Naive thymus-derived CD8-positive, alpha-beta T cell (primary cell): ENCODE measurements around the gene BIRC2. TPM values are rescaled to one million over a fixed set of nuclear protein-coding genes. Genes with fewer than 3 reads are reported as not detected.

Source experiments
- ATAC-seq, 2 donors: fragments of 150-1000 bp; cut with Tn5 transposase in 1 of 2; sonication (Bioruptor Pico), chemical (Tn5 transposase) in 1 of 2; 1 replicate in 1 of 2; 2 replicates in 1 of 2; pipeline ENCODE4 v1.10.0; 2021; ENCODE audit warnings: mild to moderate bottlenecking in 2 of 2, moderate library complexity in 2 of 2
- POLR2A ChIA-PET: fragments of 350-600 bp; sonication (Branson Sonifier 250); formaldehyde crosslinking; loops from one replicate; lab custom pipeline; 2021; ENCODE audit warnings: antibody characterized with exemption; lab: Charles Lee
- DNase-seq, 10 donors: peaks; one replicate each; pipeline versions ENCODE4 v3.0.0 to v3.0.0-alpha.2; 2020 to 2022
- H3K27ac Mint-ChIP-seq, 10 donors: one replicate each; pipeline ENCODE4 v1.8.0; 2020 to 2022; ENCODE audit warnings: mild to moderate bottlenecking in 10 of 10, mixed read lengths in 10 of 10, moderate library complexity in 4 of 10, inconsistent platforms in 1 of 10
- H3K27me3 Mint-ChIP-seq, 5 donors: one replicate each; pipeline ENCODE4 v1.8.0; 2021 to 2022; ENCODE audit warnings: mixed read lengths in 5 of 5
- H3K36me3 Mint-ChIP-seq, 3 donors: one replicate each; pipeline ENCODE4 v1.8.0; 2020 to 2022; ENCODE audit warnings: mixed read lengths in 3 of 3, mild to moderate bottlenecking in 2 of 3, inconsistent platforms in 1 of 3
- H3K4me1 Mint-ChIP-seq, 4 donors: one replicate each; pipeline ENCODE4 v1.8.0; 2021 to 2022; ENCODE audit warnings: mixed read lengths in 4 of 4
- H3K4me3 Mint-ChIP-seq, 10 donors: one replicate each; pipeline ENCODE4 v1.8.0; 2020 to 2022; ENCODE audit warnings: mild to moderate bottlenecking in 10 of 10, mixed read lengths in 10 of 10, moderate library complexity in 6 of 10, inconsistent platforms in 1 of 10
- H3K9me3 Mint-ChIP-seq, 9 donors: one replicate each; pipeline ENCODE4 v1.8.0; 2020 to 2022; ENCODE audit warnings: mixed read lengths in 9 of 9, mild to moderate bottlenecking in 3 of 9, inconsistent platforms in 1 of 9, moderate library complexity in 1 of 9
- polyA plus RNA-seq, 3 donors: library from polyadenylated mRNA; unstranded; fragments of 300-500 nt; fragmentation: Illumina TruSeq; gene quantifications; one replicate each; pipeline ENCODE4 v1.2.3, GENCODE V29; 2021
- total RNA-seq, 8 experiments: library from RNA in 2 of 8; stranded (reverse) in 2 of 8; gene quantifications; one replicate each; pipeline ENCODE4 v1.2.3 and lab custom pipeline; 2021 to 2026

Gene BIRC2
- total and polyA plus RNA-seq, 5 experiments from 2014 or later = 29.6 to 56.9 (median 41.9) TPM

GRCh38 chr11:102395720-102396393 lies 48.8 kb downstream of the BIRC2 start:
- H3K27ac Mint-ChIP-seq = peak overlapping the region; percentile 19 to 90 (median 72)
- POLR2A ChIA-PET = interaction anchor here (0.8 to 1.0 kb wide), 3 partner anchors 11 to 30 kb away, joined by 3 to 7 read pairs (median 3); no protein-coding TSS in a partner anchor
- no peak for DNase-seq
- H3K9me3 Mint-ChIP-seq = no peaks in the 10 kb centered on the region
- peak overlapping the region in 1 of 10 donors; percentile 66 for H3K4me3 Mint-ChIP-seq
- H3K27me3 Mint-ChIP-seq = no peaks in the 10 kb centered on the region
- H3K36me3 Mint-ChIP-seq = peaks cover 4 to 71% (median 17%) of the 10 kb centered on the region in 3 donors
- peaks cover 17 to 57% (median 48%) of the 10 kb centered on the region in 4 donors for H3K4me1 Mint-ChIP-seq
- no peak for ATAC-seq

- POLR2A ChIA-PET = interaction anchor here (1.8 kb wide), 1 partner anchor 41 kb away, joined by 7 read pairs; no protein-coding TSS in a partner anchor
- Mint-ChIP-seq H3K36me3 (peaks cover 4 to 80% (median 17%) of the 10 kb centered on the region in 3 donors), H3K27me3 (no peaks in the 10 kb centered on the region), H3K4me1 (peaks cover 20 to 56% (median 49%) of the 10 kb centered on the region in 4 donors), H3K4me3 (peak overlapping the region in 7 of 10 donors; percentile 19 to 66 (median 38)), H3K9me3 (no peaks in the 10 kb centered on the region), H3K27ac (peak overlapping the region; percentile 10 to 90 (median 72))
- peak; percentile 30 to 32 for ATAC-seq
- DNase-seq = peak in 1 of 10 donors; percentile 17
Measured at GRCh38 chr11:102396708-102397563, 49.9 kb downstream of the BIRC2 start.

GRCh38 chr11:102398297-102398696 lies 51.3 kb downstream of the BIRC2 start:
- no peak for ATAC-seq
- POLR2A ChIA-PET = interaction anchor here (1.8 to 2.7 kb wide), 2 partner anchors 40 to 54 kb away, joined by 7 to 8 read pairs; partner anchors contain the start of gene TMEM123
- Mint-ChIP-seq H3K4me3 (no peak overlapping the region), H3K27me3 (no peaks in the 10 kb centered on the region), H3K27ac (peak overlapping the region in 8 of 10 donors; percentile 2 to 80 (median 62)), H3K4me1 (peaks cover 16 to 58% (median 50%) of the 10 kb centered on the region in 4 donors), H3K9me3 (no peaks in the 10 kb centered on the region), H3K36me3 (peaks cover 0 to 83% (median 22%) of the 10 kb centered on the region in 3 donors)
- DNase-seq = no peak

- Mint-ChIP-seq H3K27ac (peak overlapping the region in 9 of 10 donors; percentile 6 to 80 (median 34)), H3K36me3 (peaks cover 0 to 80% (median 17%) of the 10 kb centered on the region in 3 donors)
- POLR2A ChIA-PET = interaction anchor here (1.3 to 2.7 kb wide), 2 partner anchors 51 to 53 kb away, joined by 4 to 8 read pairs; partner anchors contain the start of gene TMEM123
Measured at GRCh38 chr11:102399189-102399588, 52.2 kb downstream of the BIRC2 start.

GRCh38 chr11:102400603-102401002 lies 53.6 kb downstream of the BIRC2 start:
- ATAC-seq = no peak
- no peak for DNase-seq
- POLR2A ChIA-PET = interaction anchor here (1.2 to 1.6 kb wide), 3 partner anchors 13 to 53 kb away, joined by 4 to 5 read pairs (median 4); no protein-coding TSS in a partner anchor
- Mint-ChIP-seq H3K27ac (peak overlapping the region in 6 of 10 donors; percentile 4 to 76 (median 72)), H3K27me3 (no peaks in the 10 kb centered on the region), H3K9me3 (no peaks in the 10 kb centered on the region), H3K4me1 (peaks cover 24 to 71% (median 63%) of the 10 kb centered on the region in 4 donors), H3K4me3 (no peak overlapping the region), H3K36me3 (peaks cover 0 to 74% (median 12%) of the 10 kb centered on the region in 3 donors)

More at GRCh38 chr11:102399189-102399588, 52.2 kb downstream of the BIRC2 start:
- DNase-seq (no peak), ATAC-seq (no peak)
- Mint-ChIP-seq H3K27me3 (no peaks in the 10 kb centered on the region), H3K4me3 (no peak overlapping the region), H3K4me1 (peaks cover 21 to 61% (median 55%) of the 10 kb centered on the region in 4 donors), H3K9me3 (no peaks in the 10 kb centered on the region)

- no peaks in the 10 kb centered on the region for H3K27me3 Mint-ChIP-seq
- DNase-seq (no peak), ATAC-seq (peak in 1 of 2 donors; percentile 22)
- H3K36me3 Mint-ChIP-seq = peaks cover 0 to 78% (median 12%) of the 10 kb centered on the region in 3 donors
- H3K4me1 Mint-ChIP-seq = peaks cover 29 to 73% (median 66%) of the 10 kb centered on the region in 4 donors
- no peak overlapping the region for H3K4me3 Mint-ChIP-seq
- H3K27ac Mint-ChIP-seq = peak overlapping the region in 9 of 10 donors; percentile 14 to 78 (median 36)
- POLR2A ChIA-PET = interaction anchor here (0.9 to 1.6 kb wide), 3 partner anchors 11 to 51 kb away, joined by 4 to 5 read pairs (median 5); no protein-coding TSS in a partner anchor
- no peaks in the 10 kb centered on the region for H3K9me3 Mint-ChIP-seq
Measured at GRCh38 chr11:102401905-102402304, 54.9 kb downstream of the BIRC2 start.

GRCh38 chr11:102402548-102402947 lies 55.5 kb downstream of the BIRC2 start:
- ATAC-seq = no peak
- no peaks in the 10 kb centered on the region for H3K27me3 Mint-ChIP-seq
- H3K36me3 Mint-ChIP-seq = peaks cover 0 to 73% (median 12%) of the 10 kb centered on the region in 3 donors
- DNase-seq = no peak
- peak overlapping the region in 8 of 10 donors; percentile 35 to 93 (median 74) for H3K27ac Mint-ChIP-seq
- POLR2A ChIA-PET = no interaction called here
- peaks cover 32 to 74% (median 66%) of the 10 kb centered on the region in 4 donors for H3K4me1 Mint-ChIP-seq
- no peaks in the 10 kb centered on the region for H3K9me3 Mint-ChIP-seq
- peak overlapping the region in 1 of 10 donors; percentile 5 for H3K4me3 Mint-ChIP-seq

GRCh38 chr11:102405501-102405900 lies 58.5 kb downstream of the BIRC2 start:
- DNase-seq (no peak), ATAC-seq (no peak)
- Mint-ChIP-seq H3K4me3 (peak overlapping the region in 4 of 10 donors; percentile 1 to 59 (median 44)), H3K36me3 (peaks cover 0 to 75% (median 16%) of the 10 kb centered on the region in 3 donors), H3K9me3 (no peaks in the 10 kb centered on the region), H3K4me1 (peaks cover 39 to 85% (median 79%) of the 10 kb centered on the region in 4 donors), H3K27me3 (no peaks in the 10 kb centered on the region), H3K27ac (peak overlapping the region in 7 of 10 donors; percentile 36 to 90 (median 77))
- POLR2A ChIA-PET = interaction anchor here (1.3 kb wide), 1 partner anchor 14 kb away, joined by 4 read pairs; no protein-coding TSS in a partner anchor

- Mint-ChIP-seq H3K9me3 (no peaks in the 10 kb centered on the region), H3K4me3 (peak overlapping the region in 7 of 10 donors; percentile 2 to 68 (median 30)), H3K36me3 (peaks cover 0 to 71% (median 13%) of the 10 kb centered on the region in 3 donors), H3K4me1 (peaks cover 39 to 88% (median 81%) of the 10 kb centered on the region in 4 donors), H3K27ac (peak overlapping the region in 9 of 10 donors; percentile 13 to 90 (median 63)), H3K27me3 (no peaks in the 10 kb centered on the region)
- DNase-seq (no peak), ATAC-seq (no peak)
- POLR2A ChIA-PET = interaction anchor here (1.3 to 2.8 kb wide), 2 partner anchors 13 to 45 kb away, joined by 4 to 14 read pairs; no protein-coding TSS in a partner anchor
Measured at GRCh38 chr11:102406099-102406498, 59.1 kb downstream of the BIRC2 start.

- DNase-seq = no peak
- POLR2A ChIA-PET = interaction anchor here (0.8 to 2.8 kb wide), 3 partner anchors 13 to 43 kb away, joined by 5 to 14 read pairs (median 7); no protein-coding TSS in a partner anchor
- no peaks in the 10 kb centered on the region for H3K27me3 Mint-ChIP-seq
- peaks cover 41 to 86% (median 79%) of the 10 kb centered on the region in 4 donors for H3K4me1 Mint-ChIP-seq
- peak overlapping the region in 8 of 10 donors; percentile 13 to 90 (median 63) for H3K27ac Mint-ChIP-seq
- peaks cover 0 to 61% (median 11%) of the 10 kb centered on the region in 3 donors for H3K36me3 Mint-ChIP-seq
- ATAC-seq = no peak
- H3K9me3 Mint-ChIP-seq = no peaks in the 10 kb centered on the region
- peak overlapping the region in 8 of 10 donors; percentile 20 to 68 (median 47) for H3K4me3 Mint-ChIP-seq
Measured at GRCh38 chr11:102407901-102408300, 60.9 kb downstream of the BIRC2 start.

- H3K4me1 Mint-ChIP-seq = peaks cover 43 to 86% (median 79%) of the 10 kb centered on the region in 4 donors
- H3K27me3 Mint-ChIP-seq = no peaks in the 10 kb centered on the region
- H3K27ac Mint-ChIP-seq = peak overlapping the region in 8 of 10 donors; percentile 13 to 90 (median 63)
- no peaks in the 10 kb centered on the region for H3K9me3 Mint-ChIP-seq
- H3K4me3 Mint-ChIP-seq = peak overlapping the region in 5 of 10 donors; percentile 20 to 68 (median 59)
- DNase-seq = no peak
- POLR2A ChIA-PET = interaction anchor here (0.5 to 2.8 kb wide), 4 partner anchors 13 to 47 kb away, joined by 4 to 14 read pairs (median 6); no protein-coding TSS in a partner anchor
- peaks cover 0 to 57% (median 8%) of the 10 kb centered on the region in 3 donors for H3K36me3 Mint-ChIP-seq
- ATAC-seq = no peak
Measured at GRCh38 chr11:102408339-102408738, 61.3 kb downstream of the BIRC2 start.
